HFF-Myc (cell line): ENCODE results near the gene ALPK3.
"Not testable (repeated sequence)": the region's sequence is repeated elsewhere in the genome, so short reads cannot be mapped to it uniquely, and the experiment has no call there.

Source experiments
- DNase-seq: peaks from one replicate; pipeline ENCODE4 v3.0.0-alpha.2; 2011; ENCODE audit warnings: low read depth; ENCODE audit errors: extremely low read depth
- H3K4me3 ChIP-seq: replicated peaks from 2 replicates; pipeline ENCODE4 v1.5.1; 2011; ENCODE audit warnings: low read depth, mild to moderate bottlenecking, control low read depth, low read length
- TF ChIP-seq, protein P1 (sequence below): IDR thresholded peaks from 2 replicates; pipeline ENCODE4 v1.5.1; 2012; ENCODE audit warnings: mild to moderate bottlenecking, low read depth, low read length, control low read depth; ENCODE audit errors: missing control alignments

The ALPK3 gene

GRCh38 chr15:84840741-84841429, 23.7 kb downstream of the ALPK3 start:
- DNase-seq, result no peak
- TF ChIP-seq, protein P1, sequence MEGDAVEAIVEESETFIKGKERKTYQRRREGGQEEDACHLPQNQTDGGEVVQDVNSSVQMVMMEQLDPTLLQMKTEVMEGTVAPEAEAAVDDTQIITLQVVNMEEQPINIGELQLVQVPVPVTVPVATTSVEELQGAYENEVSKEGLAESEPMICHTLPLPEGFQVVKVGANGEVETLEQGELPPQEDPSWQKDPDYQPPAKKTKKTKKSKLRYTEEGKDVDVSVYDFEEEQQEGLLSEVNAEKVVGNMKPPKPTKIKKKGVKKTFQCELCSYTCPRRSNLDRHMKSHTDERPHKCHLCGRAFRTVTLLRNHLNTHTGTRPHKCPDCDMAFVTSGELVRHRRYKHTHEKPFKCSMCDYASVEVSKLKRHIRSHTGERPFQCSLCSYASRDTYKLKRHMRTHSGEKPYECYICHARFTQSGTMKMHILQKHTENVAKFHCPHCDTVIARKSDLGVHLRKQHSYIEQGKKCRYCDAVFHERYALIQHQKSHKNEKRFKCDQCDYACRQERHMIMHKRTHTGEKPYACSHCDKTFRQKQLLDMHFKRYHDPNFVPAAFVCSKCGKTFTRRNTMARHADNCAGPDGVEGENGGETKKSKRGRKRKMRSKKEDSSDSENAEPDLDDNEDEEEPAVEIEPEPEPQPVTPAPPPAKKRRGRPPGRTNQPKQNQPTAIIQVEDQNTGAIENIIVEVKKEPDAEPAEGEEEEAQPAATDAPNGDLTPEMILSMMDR, result no peak
- H3K4me3 ChIP-seq, result no peak overlapping the region

GRCh38 chr15:84842781-84843180, 25.6 kb downstream of the ALPK3 start:
- DNase-seq, result no peak
- TF ChIP-seq, protein P1, result no peak
- no peak overlapping the region for H3K4me3 ChIP-seq

GRCh38 chr15:84844964-84845363, 27.8 kb downstream of the ALPK3 start:
- TF ChIP-seq, protein P1, result no peak
- no peak overlapping the region for H3K4me3 ChIP-seq
- no peak for DNase-seq

GRCh38 chr15:84845631-84846030, 28.5 kb downstream of the ALPK3 start:
- DNase-seq, H3K4me3 ChIP-seq: not testable (repeated sequence)
- TF ChIP-seq, protein P1, result peak; percentile 65

- DNase-seq, result no peak
- TF ChIP-seq, protein P1, result no peak
- no peak overlapping the region for H3K4me3 ChIP-seq
Measured at GRCh38 chr15:84846269-84846668, 29.1 kb downstream of the ALPK3 start.

GRCh38 chr15:84847382-84847781, 30.2 kb downstream of the ALPK3 start:
- TF ChIP-seq, protein P1, result no peak
- DNase-seq, result no peak
- no peak overlapping the region for H3K4me3 ChIP-seq

DNA sequence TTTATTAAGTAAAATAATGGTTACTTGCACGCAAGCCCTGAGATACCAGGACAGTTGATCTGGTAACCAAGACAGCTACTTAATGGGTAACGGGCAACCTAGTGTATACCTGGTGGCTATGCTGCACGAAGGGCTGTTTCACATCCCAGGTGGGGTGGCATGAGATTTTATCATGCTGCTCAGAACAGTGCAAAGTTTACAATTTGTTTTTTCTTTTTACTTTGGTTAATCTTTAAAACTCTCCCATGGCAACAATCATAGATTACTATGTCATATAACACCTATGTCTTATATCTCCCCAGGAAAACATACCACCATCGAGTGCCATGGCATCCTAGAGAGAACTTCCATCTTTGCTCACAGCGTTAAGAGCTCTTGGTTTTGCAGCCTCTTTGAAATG, 35.1 kb downstream of the ALPK3 start:
- H3K4me3 ChIP-seq, result no peak overlapping the region
- no peak for DNase-seq
- TF ChIP-seq, protein P1, result no peak
